ENCODE data around the gene AFF4.
"Not testable (repeated sequence)": the region's sequence is repeated elsewhere in the genome, so short reads cannot be mapped to it uniquely, and the experiment has no call there.

GRCh38 chr5:132961123-132961815 is 2.2 kb downstream of the AFF4 start:
- TF ChIP-seq, protein P1, sequence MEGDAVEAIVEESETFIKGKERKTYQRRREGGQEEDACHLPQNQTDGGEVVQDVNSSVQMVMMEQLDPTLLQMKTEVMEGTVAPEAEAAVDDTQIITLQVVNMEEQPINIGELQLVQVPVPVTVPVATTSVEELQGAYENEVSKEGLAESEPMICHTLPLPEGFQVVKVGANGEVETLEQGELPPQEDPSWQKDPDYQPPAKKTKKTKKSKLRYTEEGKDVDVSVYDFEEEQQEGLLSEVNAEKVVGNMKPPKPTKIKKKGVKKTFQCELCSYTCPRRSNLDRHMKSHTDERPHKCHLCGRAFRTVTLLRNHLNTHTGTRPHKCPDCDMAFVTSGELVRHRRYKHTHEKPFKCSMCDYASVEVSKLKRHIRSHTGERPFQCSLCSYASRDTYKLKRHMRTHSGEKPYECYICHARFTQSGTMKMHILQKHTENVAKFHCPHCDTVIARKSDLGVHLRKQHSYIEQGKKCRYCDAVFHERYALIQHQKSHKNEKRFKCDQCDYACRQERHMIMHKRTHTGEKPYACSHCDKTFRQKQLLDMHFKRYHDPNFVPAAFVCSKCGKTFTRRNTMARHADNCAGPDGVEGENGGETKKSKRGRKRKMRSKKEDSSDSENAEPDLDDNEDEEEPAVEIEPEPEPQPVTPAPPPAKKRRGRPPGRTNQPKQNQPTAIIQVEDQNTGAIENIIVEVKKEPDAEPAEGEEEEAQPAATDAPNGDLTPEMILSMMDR (IDR thresholded peaks at IDR 0.05) = not testable (repeated sequence)
- TF ChIP-seq POLR2A (IDR thresholded peaks at IDR 0.05) = not testable (repeated sequence)

Data from Peyer's patch (tissue), 4 donors.